ENCODE results near the gene AOC1.
A peak's percentile ranks its signal among the peaks of the same experiment; 100 is the strongest.

The AOC1 gene

GRCh38 chr7:150858236-150859197, 6.2 kb downstream of the AOC1 start:
- no peak for DNase-seq

- DNase-seq: no peak
Observed at GRCh38 chr7:150860291-150860977, 8.1 kb downstream of the AOC1 start.

DNA sequence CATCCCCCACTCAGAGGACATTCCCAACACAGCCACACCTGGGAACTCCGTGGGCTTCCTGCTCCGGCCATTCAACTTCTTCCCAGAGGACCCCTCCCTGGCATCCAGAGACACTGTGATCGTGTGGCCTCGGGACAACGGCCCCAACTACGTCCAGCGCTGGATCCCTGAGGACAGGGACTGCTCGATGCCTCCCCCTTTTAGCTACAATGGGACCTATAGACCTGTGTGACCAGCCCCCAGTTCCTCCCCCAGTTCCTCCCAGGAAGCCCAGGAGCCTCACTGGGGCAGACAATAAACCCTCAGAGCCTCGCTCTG, 8.6 kb downstream of the AOC1 start:
- DNase-seq: no peak

- DNase-seq: no peak
Observed at GRCh38 chr7:150862356-150862755, 10.0 kb downstream of the AOC1 start.

- DNase-seq: no peak
Observed at GRCh38 chr7:150863946-150864345, 11.6 kb downstream of the AOC1 start.

DNA sequence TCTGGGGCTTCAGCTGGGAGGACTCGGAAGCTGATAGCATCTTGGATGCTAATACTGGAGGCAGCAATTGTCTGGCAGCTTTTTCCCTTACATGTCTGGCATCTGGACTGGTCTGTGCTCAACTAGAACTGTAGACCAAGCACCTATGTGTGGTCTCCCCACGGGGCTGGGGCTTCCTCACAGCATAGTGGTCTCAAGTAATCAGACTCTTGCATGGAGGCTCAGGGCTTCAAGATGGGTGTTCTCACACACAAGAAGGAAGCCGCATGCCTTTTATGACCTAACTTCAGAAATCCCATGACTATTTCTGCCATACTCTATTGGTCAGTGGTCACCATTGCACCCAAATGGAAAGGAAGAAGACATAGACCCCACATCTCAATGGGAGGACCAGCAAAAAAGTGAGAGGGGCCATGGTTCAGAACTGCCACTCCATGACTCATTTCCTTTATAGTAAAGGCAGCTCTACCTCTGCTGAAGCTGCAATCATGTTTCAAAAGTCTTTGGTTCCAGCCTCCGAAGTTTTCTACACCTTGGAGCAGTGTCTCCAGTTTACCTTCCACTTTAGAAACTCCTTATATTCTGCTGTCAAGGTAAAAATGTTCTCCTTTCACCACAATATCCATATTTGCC, 14.7 kb downstream of the AOC1 start:
- DNase-seq: no peak

DNA sequence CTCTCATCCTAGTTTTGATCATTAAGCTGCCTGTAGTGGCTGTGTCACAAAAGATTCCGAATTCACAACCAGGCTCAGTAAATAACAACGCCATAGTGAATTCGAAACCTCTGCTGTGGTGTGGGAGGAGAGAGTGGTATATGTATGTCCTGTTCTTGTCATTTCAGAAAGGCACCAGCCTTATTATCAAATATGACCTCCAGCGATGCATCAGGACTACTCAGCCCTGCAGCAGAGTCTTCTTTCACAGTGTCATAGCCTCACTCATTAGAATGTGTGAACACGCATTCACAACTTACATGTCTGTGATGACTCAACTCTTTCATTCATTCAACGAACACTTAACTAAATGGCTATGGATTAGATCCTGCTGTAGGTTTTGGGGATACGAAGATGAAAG, 15.3 kb downstream of the AOC1 start:
- DNase-seq: no peak

DNA sequence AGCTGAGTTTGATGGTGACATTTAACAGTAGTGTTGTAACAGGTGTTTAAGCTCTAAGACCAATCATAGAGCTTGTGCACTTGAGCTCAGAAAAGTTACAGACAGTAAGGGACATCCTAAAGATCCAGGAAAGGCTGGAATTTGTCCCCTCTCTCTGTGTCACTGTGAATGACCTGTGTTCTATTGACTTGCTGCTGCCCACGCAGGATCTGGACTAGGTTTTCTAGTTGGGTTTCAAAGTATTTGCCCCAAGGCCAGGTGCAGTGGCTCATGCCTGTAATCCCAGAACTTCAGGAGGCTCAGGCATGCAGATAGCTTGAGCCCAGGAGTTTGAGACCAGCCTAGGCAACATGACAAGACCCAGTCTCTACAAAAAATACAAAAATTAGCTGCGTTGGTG, 17.1 kb downstream of the AOC1 start:
- no peak for DNase-seq

GRCh38 chr7:150871601-150872000, 19.3 kb downstream of the AOC1 start:
- DNase-seq: peak; percentile 26

- no peak for DNase-seq
Observed at GRCh38 chr7:150874401-150875198, 22.3 kb downstream of the AOC1 start.

- no peak for DNase-seq
Observed at GRCh38 chr7:150875791-150876190, 23.5 kb downstream of the AOC1 start.

- DNase-seq: peak; percentile 71
Observed at GRCh38 chr7:150876817-150877526, 24.7 kb downstream of the AOC1 start.

- DNase-seq: no peak
Observed at GRCh38 chr7:150877536-150877935, 25.2 kb downstream of the AOC1 start.

- no peak for DNase-seq
Observed at GRCh38 chr7:150879345-150879744, 27.0 kb downstream of the AOC1 start.

DNA sequence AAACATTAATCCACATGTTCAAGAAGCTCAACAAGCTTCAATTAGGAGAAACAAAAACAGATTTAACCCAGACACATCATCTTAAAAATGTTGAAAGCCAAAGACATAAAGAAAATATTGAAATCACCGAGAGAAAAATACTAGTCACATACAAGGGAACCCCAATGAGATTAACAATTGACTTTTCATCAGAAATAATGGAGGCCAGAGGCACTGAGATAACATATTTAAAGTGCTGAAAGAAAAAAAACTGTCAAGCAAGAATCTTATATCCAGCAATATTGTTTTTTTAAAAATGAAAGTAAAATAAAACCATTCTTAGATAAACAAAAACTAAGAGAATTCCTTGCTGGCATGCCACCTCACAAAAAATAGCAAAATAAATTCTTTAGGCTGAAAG, 28.9 kb downstream of the AOC1 start:
- no peak for DNase-seq

- no peak for DNase-seq
Observed at GRCh38 chr7:150890853-150891584, 38.7 kb downstream of the AOC1 start.

DNA sequence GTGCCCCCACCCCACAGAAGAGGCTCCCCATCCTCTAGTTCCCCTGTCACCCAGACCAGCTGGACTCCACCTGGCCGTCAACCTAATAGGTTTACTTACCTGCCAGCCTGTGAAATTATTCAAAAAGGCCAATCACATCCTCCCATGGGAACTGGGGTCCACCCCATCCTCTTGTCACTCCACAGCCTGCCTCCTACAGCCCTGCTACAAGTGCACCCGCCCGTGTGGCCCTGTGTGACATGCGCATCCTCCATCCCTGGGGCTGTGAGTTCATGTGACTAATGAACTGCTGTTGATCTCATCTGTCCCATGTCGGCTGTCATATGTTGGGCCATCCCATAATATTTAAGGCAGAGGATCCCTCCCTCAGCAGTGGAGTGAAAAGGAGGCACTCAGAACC, 39.4 kb downstream of the AOC1 start:
- DNase-seq: no peak

DNA sequence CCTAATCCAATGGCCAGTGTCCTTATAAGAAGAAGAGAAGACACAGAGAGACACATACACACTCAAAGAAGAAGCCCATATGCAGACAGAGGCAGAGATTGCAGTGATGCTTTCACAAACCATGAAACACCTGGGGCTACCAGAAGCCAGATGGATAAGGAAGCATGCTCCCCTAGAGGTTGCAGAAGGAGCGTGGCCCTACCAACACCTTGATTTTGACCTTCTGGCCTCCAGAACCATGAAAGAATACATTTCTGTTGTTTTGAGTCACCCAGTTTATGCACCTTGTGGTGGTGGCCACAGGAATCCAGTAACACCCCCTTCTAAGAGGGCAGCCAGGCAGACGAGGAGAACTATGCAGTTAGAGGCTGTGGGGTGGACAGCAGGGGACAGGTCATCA, 43.5 kb downstream of the AOC1 start:
- no peak for DNase-seq

GRCh38 chr7:150896562-150897209, 44.4 kb downstream of the AOC1 start:
- no peak for DNase-seq

DNA sequence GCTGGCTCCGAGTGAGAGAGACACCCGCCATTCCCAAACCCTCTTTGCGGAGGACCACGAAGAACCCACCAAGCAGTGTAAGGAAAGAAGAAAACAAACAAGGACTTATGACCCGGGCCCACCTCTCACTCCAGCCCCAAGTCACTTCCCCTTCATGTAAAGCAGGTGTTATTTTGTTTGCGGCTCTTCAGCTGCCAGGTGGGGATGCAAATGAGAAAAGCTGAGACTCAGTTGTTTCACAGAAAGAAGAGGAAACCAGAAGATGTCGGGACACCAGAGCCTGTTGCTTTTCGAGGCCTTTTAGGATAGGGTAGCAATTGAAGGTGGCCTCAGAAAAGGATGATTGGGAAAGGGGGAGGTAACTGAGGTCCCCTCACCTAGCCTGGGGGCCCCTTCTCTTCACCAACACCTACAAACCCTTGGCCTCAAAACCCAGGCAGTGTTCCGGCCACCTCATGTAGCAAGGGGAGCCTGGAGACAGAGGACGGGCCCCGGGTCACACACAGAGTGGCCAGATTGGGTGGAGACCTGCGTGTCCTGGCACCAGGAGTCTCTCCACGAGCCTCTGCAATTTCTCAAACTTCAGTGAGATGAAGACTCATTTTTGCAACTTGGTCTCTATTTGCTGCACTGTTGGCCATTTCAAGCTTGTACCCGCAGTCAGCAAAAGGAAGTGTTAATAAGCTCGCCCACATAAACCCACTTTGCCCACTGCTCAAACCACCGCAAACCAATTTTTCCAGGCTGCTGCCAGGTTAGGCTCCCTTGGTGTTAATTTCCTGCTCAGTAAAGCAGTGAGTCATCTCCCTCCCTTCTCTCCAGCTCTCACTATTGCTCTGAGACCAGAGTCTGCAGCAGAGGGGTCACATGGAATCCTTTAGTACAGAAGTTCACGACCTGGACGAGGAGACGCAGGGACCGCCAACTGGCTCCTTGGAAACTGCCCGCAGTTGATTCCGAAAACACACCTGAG, 45.5 kb downstream of the AOC1 start:
- no peak for DNase-seq

Data from inflammatory macrophage treated with lipopolysaccharide for 4 hours (primary cell).